GM19238 (cell line): ENCODE data around the gene RBM42.

Experiments
- DNase-seq: peaks from one replicate; pipeline ENCODE4 v3.0.0; 2011; ENCODE audit warnings: low spot score; ENCODE audit not compliant: insufficient read length

RBM42 gene

GRCh38 chr19:35620001-35620400 is 8.8 kb upstream of the RBM42 start:
- DNase-seq, result no peak

- no peak for DNase-seq
Measured at GRCh38 chr19:35621708-35622107, 7.1 kb upstream of the RBM42 start.

GRCh38 chr19:35622750-35623149 is 6.1 kb upstream of the RBM42 start:
- no peak for DNase-seq

GRCh38 chr19:35623327-35624010 is 5.4 kb upstream of the RBM42 start:
- DNase-seq, result no peak

GRCh38 chr19:35628264-35628564 is 622 bp upstream of the RBM42 start:
- DNase-seq, result no peak

GRCh38 chr19:35629332-35629633 is 447 bp downstream of the RBM42 start:
- no peak for DNase-seq

- DNase-seq, result no peak
Measured at GRCh38 chr19:35633727-35634440, 5.0 kb downstream of the RBM42 start.

GRCh38 chr19:35636651-35637050 is 7.8 kb downstream of the RBM42 start:
- no peak for DNase-seq

- DNase-seq, result no peak
Measured at GRCh38 chr19:35637165-35637564, 8.3 kb downstream of the RBM42 start.

- no peak for DNase-seq
Measured at GRCh38 chr19:35639321-35639639, 10.4 kb downstream of the RBM42 start.

- no peak for DNase-seq
Measured at GRCh38 chr19:35639863-35640262, 11.0 kb downstream of the RBM42 start.

- DNase-seq, result no peak
Measured at GRCh38 chr19:35641515-35642151, 12.8 kb downstream of the RBM42 start, which contains the start of gene ETV2. Gene ETV2, plus strand, starts transcription at chr19:35641745. Its CDS starts 716 bp downstream, at chr19:35642461.

GRCh38 chr19:35642312-35642711 is 13.5 kb downstream of the RBM42 start:
- no peak for DNase-seq

- no peak for DNase-seq
Measured at GRCh38 chr19:35642798-35643254, 14.0 kb downstream of the RBM42 start.

- DNase-seq, result peak; percentile 88
Measured at GRCh38 chr19:35643255-35644205, 14.7 kb downstream of the RBM42 start.

GRCh38 chr19:35644206-35644986 is 15.6 kb downstream of the RBM42 start:
- DNase-seq, result peak; percentile 95

GRCh38 chr19:35644987-35645679 is 16.3 kb downstream of the RBM42 start:
- peak; percentile 35 for DNase-seq

GRCh38 chr19:35645680-35646511 is 17.1 kb downstream of the RBM42 start:
- no peak for DNase-seq
